Panc1 (cell line): ENCODE results near the gene PDP2. TPM values are rescaled to one million over a fixed set of nuclear protein-coding genes. Genes with fewer than 3 reads are reported as not detected.

ENCODE experiments used
- ATAC-seq: fragments of 200-7000 bp; cut with Tn5 transposase; 2 replicates; pipeline ENCODE4 v1.9.1; 2020; ENCODE audit warnings: mild to moderate bottlenecking, moderate library complexity
- BruUV-seq: library from RNA; stranded (reverse); fragments of 400-500 nt; replicated peaks from 2 replicates; lab custom pipeline; 2021; lab: Mats Ljungman, UMichigan
- CTCF ChIA-PET: fragments of 300-600 bp; sonication (Branson Sonifier 250); formaldehyde crosslinking; loops from one replicate; lab custom pipeline; 2022; ENCODE audit warnings: antibody characterized with exemption; lab: Charles Lee
- POLR2A ChIA-PET: fragments of 300-600 bp; sonication (Branson Sonifier 250); formaldehyde crosslinking; loops from one replicate; lab custom pipeline; 2022; ENCODE audit warnings: antibody characterized with exemption; lab: Charles Lee
- DNase-seq: peaks from one replicate; pipeline ENCODE4 v3.0.0-alpha.2; 2010; ENCODE audit warnings: low read depth, low spot score
- H3K27ac ChIP-seq: 2 replicates; pipeline ENCODE4 v1.5.1; 2011; ENCODE audit warnings: mild to moderate bottlenecking, low read length, inconsistent platforms
- H3K27me3 ChIP-seq: fragments of 200-500 bp; sonication (Bioruptor generic); 2 replicates; pipeline ENCODE4 v1.6.0; 2014; ENCODE audit warnings: low read length, inconsistent platforms; ENCODE audit not compliant: control insufficient read depth, insufficient read depth
- H3K36me3 ChIP-seq: fragments of 200-500 bp; sonication (Bioruptor generic); 2 replicates; pipeline ENCODE4 v1.5.1; 2014; ENCODE audit warnings: inconsistent platforms, mild to moderate bottlenecking, low read length, moderate library complexity; ENCODE audit not compliant: control insufficient read depth, insufficient read depth
- H3K4me1 ChIP-seq: 2 replicates; pipeline ENCODE4 v1.5.1; 2011; ENCODE audit warnings: inconsistent platforms, mild to moderate bottlenecking, low read length, moderate library complexity; ENCODE audit not compliant: control insufficient read depth, insufficient read depth
- H3K4me3 ChIP-seq, 2 experiments: 2 replicates each; pipeline ENCODE4 v1.5.1; 2011 to 2012; ENCODE audit warnings: low read depth in 2 of 2, low read length in 2 of 2, mild to moderate bottlenecking in 2 of 2, inconsistent platforms in 1 of 2, moderate library complexity in 1 of 2
- H3K9me3 ChIP-seq: fragments of 200-500 bp; sonication (Bioruptor generic); 2 replicates; pipeline ENCODE4 v1.5.1; 2014; ENCODE audit warnings: low read depth, mild to moderate bottlenecking, inconsistent platforms, low read length, moderate library complexity; ENCODE audit not compliant: control insufficient read depth, insufficient read depth
- CTCF ChIP-seq: fragments of 450-650 bp; IDR thresholded peaks from 2 replicates; pipeline ENCODE4 v1.5.1; 2017; ENCODE audit warnings: mild to moderate bottlenecking
- POLR2AphosphoS5 ChIP-seq: IDR thresholded peaks from 2 replicates; pipeline ENCODE4 v1.6.1; 2012; ENCODE audit warnings: mild to moderate bottlenecking, low read depth, low read length, moderate library complexity
- REST ChIP-seq, 2 experiments: IDR thresholded peaks; 2 replicates each; pipeline ENCODE4 v1.6.1; 2011 to 2012; ENCODE audit warnings: low read depth in 2 of 2, control low read depth in 1 of 2, low read length in 1 of 2, mild to moderate bottlenecking in 1 of 2, moderate library complexity in 1 of 2; ENCODE audit not compliant: insufficient read depth in 1 of 2
- SIN3A ChIP-seq: IDR thresholded peaks from 2 replicates; pipeline ENCODE4 v1.6.1; 2012; ENCODE audit warnings: low read depth, mild to moderate bottlenecking, low read length, moderate library complexity, borderline replicate concordance; ENCODE audit not compliant: insufficient read depth
- TCF7L2 ChIP-seq: IDR thresholded peaks from 2 replicates; pipeline ENCODE4 v1.6.1; 2011; ENCODE audit warnings: mild to moderate bottlenecking, low read depth, low read length, inconsistent platforms
- in situ Hi-C: cut with HindIII; loops from 2 replicates; pipeline ENCODE4 v1.10.0; 2016; ENCODE audit warnings: low sequenced_read_pairs, low pct_unique_long_range_greater_than_20kb
- intact Hi-C: fragments of 100-400 bp; cut with micrococcal nuclease; formaldehyde crosslinking; loops from one replicate; pipeline ENCODE4 v1.10.0; 2022; ENCODE audit not compliant: unreplicated experiment
- total RNA-seq: library from RNA; stranded (reverse); gene quantifications from one replicate; pipeline ENCODE4 v1.2.1, GENCODE V29; 2021; ENCODE audit not compliant: unreplicated experiment

Gene PDP2
- total RNA-seq, 1 experiment from 2014 or later, result 15.9 TPM

- no peak overlapping the region for H3K4me3 ChIP-seq
- in situ Hi-C loops, result no loop called here
- no peaks in the 10 kb centered on the region for H3K27me3 ChIP-seq
- DNase-seq, result no peak
- H3K9me3 ChIP-seq, result no peaks in the 10 kb centered on the region
- intact Hi-C loops, result no loop called here
- no peak overlapping the region for H3K27ac ChIP-seq
- BruUV-seq, result no TSS peak
- ChIA-PET POLR2A (no interaction called here), CTCF (interaction anchor here (0.5 to 0.6 kb wide), 2 partner anchors 43 to 921 kb away, joined by 3 to 5 read pairs; no protein-coding TSS in a partner anchor)
- ATAC-seq, result no peak
- no peaks in the 10 kb centered on the region for H3K36me3 ChIP-seq
- TF ChIP-seq CTCF (no peak), REST (IDR thresholded peaks at IDR 0.05; ENCODE audit: insufficient read depth in 1 of 2, low read depth in 2 of 2, low read length in 1 of 2) (no peak), POLR2AphosphoS5 (no peak), TCF7L2 (no peak), SIN3A (no peak)
- peaks cover 9% of the 10 kb centered on the region for H3K4me1 ChIP-seq
Measured at GRCh38 chr16:66900721-66901441, 20.6 kb downstream of the PDP2 start.

- ATAC-seq, result no peak
- Histone ChIP-seq H3K27ac (no peak overlapping the region), H3K9me3 (no peaks in the 10 kb centered on the region), H3K4me3 (no peak overlapping the region), H3K27me3 (no peaks in the 10 kb centered on the region), H3K36me3 (no peaks in the 10 kb centered on the region), H3K4me1 (peaks cover 9% of the 10 kb centered on the region)
- TF ChIP-seq SIN3A (no peak), CTCF (no peak), REST (IDR thresholded peaks at IDR 0.05; ENCODE audit: insufficient read depth in 1 of 2, low read depth in 2 of 2, low read length in 1 of 2) (no peak), POLR2AphosphoS5 (no peak), TCF7L2 (no peak)
- in situ Hi-C loops, result no loop called here
- ChIA-PET POLR2A (no interaction called here), CTCF (interaction anchor here (0.5 to 0.6 kb wide), 2 partner anchors 43 to 921 kb away, joined by 3 to 5 read pairs; no protein-coding TSS in a partner anchor)
- BruUV-seq, result no TSS peak
- intact Hi-C loops, result no loop called here
- DNase-seq, result no peak
Measured at GRCh38 chr16:66901626-66902025, 21.3 kb downstream of the PDP2 start.
